HepG2 (cell line): ENCODE results near the gene LMF2. TPM values are rescaled to one million over a fixed set of nuclear protein-coding genes. Genes with fewer than 3 reads are reported as not detected.
A peak's percentile ranks its signal among the peaks of the same experiment; 100 is the strongest.

Experiments used
- EEA1 ChIP-seq: sonication (generic); formaldehyde crosslinking; IDR thresholded peaks from 2 replicates; pipeline ENCODE4 v1.5.1; 2020; ENCODE audit warnings: mild to moderate bottlenecking, missing genetic modification reagents, borderline replicate concordance
- EED ChIP-seq: sonication (generic); formaldehyde crosslinking; IDR thresholded peaks from 2 replicates; pipeline ENCODE4 v1.5.0; 2020; ENCODE audit warnings: mild to moderate bottlenecking, missing genetic modification reagents
- FOXK1 ChIP-seq: sonication (generic); formaldehyde crosslinking; IDR thresholded peaks from 2 replicates; pipeline ENCODE4 v1.4.0; 2020; ENCODE audit warnings: low read depth, missing genetic modification reagents, borderline replicate concordance
- HDAC2 ChIP-seq: sonication (generic); formaldehyde crosslinking; IDR thresholded peaks from 2 replicates; pipeline ENCODE4 v1.4.0; 2020; ENCODE audit warnings: missing genetic modification reagents
- HIVEP1 ChIP-seq: sonication (generic); formaldehyde crosslinking; IDR thresholded peaks from 2 replicates; pipeline ENCODE4 v1.4.0; 2020; ENCODE audit warnings: mild to moderate bottlenecking, missing genetic modification reagents
- JUNB ChIP-seq: sonication (generic); formaldehyde crosslinking; IDR thresholded peaks from 2 replicates; pipeline ENCODE4 v1.8.0; 2022; ENCODE audit warnings: missing genetic modification reagents, mild to moderate bottlenecking, borderline replicate concordance
- JUND ChIP-seq: sonication (generic); formaldehyde crosslinking; IDR thresholded peaks from 2 replicates; pipeline ENCODE4 v1.8.0; 2022; ENCODE audit warnings: mild to moderate bottlenecking, missing genetic modification reagents
- NCOR1 ChIP-seq: fragments of 200-600 bp; sonication (generic); IDR thresholded peaks from 2 replicates; pipeline ENCODE4 v1.7.0; 2017; ENCODE audit warnings: antibody characterized with exemption, low read length, borderline replicate concordance
- ZMYM2 ChIP-seq: sonication (generic); formaldehyde crosslinking; IDR thresholded peaks from 2 replicates; pipeline ENCODE4 v1.8.0; 2022; ENCODE audit warnings: mild to moderate bottlenecking, missing genetic modification reagents
- ZNF564 ChIP-seq: sonication (generic); formaldehyde crosslinking; IDR thresholded peaks from 2 replicates; pipeline ENCODE4 v1.8.1; 2023; ENCODE audit warnings: mild to moderate bottlenecking, missing genetic modification reagents
- polyA plus RNA-seq, 8 experiments: library from polyadenylated mRNA; depleted of rRNA in 3 of 8; stranded (reverse) in 7 of 8; unstranded in 1 of 8; fragments of >200 nt; fragmentation: Illumina TruSeq in 4 of 8; extraction: Trizol in 4 of 8; gene quantifications; 2 replicates each; pipeline versions ENCODE4 v1.2.1 to v1.2.3, GENCODE V29; 2011 to 2016; ENCODE audit warnings: low read depth in 4 of 8, missing spikeins in 1 of 8, mixed read lengths in 1 of 8; ENCODE audit not compliant: insufficient read depth in 1 of 8
- total RNA-seq, 5 experiments: library from RNA; depleted of rRNA; stranded (reverse); fragments of >200 nt; fragmentation: Illumina TruSeq; extraction: Trizol; gene quantifications; 2 replicates each; pipeline ENCODE4 v1.2.3, GENCODE V29; 2016; ENCODE audit warnings: low read depth in 1 of 5
- TF ChIP-seq, protein P1 (sequence below): conservative IDR thresholded peaks from 2 replicates; pipeline ENCODE4 v1.6.1; 2018; ENCODE audit warnings: missing genetic modification reagents
- TF ChIP-seq, protein P2 (sequence below): sonication (generic); formaldehyde crosslinking; IDR thresholded peaks from 2 replicates; pipeline ENCODE4 v1.4.0; 2020; ENCODE audit warnings: missing genetic modification reagents
- TF ChIP-seq, protein P3 (sequence below): sonication (generic); formaldehyde crosslinking; conservative IDR thresholded peaks from 2 replicates; pipeline ENCODE4 v1.4.0; 2020; ENCODE audit warnings: missing genetic modification reagents
- TF ChIP-seq, protein P4 (sequence below): sonication (generic); formaldehyde crosslinking; IDR thresholded peaks from 2 replicates; pipeline ENCODE4 v1.4.0; 2020; ENCODE audit warnings: missing genetic modification reagents

LMF2 gene
- total and polyA plus RNA-seq, 2 of the 13 experiments (the other 11 are each of a cell fraction or from before 2014, with no cell fraction given) = 23.3 to 30.6 TPM

DNA sequence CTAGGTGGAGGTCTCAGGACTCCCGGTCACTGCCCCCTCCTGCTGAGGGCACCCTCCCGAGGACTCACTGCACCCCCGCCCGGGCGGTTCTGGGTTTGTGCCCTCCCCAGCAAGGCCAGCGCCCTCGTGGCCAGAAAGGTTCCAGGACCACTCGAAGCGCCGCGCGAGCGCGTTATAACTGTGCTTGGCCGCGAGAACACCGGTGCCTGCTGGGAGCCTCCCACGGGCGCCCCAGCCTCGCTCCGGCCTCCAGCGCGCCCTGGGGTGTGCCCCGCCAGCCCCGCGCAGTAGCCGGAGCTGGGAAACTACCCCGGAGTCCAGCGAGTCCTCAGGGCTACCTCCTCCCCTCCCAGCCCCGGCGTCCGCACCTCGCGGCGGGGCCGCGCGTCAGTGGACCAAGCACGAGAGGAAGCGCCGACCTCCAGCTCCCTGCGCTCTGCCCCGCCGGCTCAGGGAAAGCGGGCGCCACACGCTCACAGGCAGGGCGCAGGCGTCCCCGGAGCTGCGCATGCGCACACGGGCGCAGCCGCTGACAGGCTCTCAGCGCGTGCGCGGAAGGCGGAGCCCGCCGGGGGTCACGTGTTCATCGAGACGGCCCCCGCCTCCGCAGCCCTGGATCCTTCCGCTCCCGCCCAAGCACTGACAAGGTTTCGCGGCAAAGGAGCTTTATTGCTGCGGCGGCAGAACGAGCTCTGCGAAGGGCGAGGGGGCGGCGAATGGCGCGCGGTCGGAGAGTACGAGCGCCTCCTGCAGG lies 17.8 kb upstream of the LMF2 start, which contains the start of gene SCO2 (continued):
- TF ChIP-seq, protein P1, sequence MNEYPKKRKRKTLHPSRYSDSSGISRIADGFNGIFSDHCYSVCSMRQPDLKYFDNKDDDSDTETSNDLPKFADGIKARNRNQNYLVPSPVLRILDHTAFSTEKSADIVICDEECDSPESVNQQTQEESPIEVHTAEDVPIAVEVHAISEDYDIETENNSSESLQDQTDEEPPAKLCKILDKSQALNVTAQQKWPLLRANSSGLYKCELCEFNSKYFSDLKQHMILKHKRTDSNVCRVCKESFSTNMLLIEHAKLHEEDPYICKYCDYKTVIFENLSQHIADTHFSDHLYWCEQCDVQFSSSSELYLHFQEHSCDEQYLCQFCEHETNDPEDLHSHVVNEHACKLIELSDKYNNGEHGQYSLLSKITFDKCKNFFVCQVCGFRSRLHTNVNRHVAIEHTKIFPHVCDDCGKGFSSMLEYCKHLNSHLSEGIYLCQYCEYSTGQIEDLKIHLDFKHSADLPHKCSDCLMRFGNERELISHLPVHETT (CRISPR knock-in tag) = peak; percentile 80
- TF ChIP-seq ZMYM2 (CRISPR knock-in tag) = no peak
- no peak for TF ChIP-seq JUNB
- TF ChIP-seq, protein P2, sequence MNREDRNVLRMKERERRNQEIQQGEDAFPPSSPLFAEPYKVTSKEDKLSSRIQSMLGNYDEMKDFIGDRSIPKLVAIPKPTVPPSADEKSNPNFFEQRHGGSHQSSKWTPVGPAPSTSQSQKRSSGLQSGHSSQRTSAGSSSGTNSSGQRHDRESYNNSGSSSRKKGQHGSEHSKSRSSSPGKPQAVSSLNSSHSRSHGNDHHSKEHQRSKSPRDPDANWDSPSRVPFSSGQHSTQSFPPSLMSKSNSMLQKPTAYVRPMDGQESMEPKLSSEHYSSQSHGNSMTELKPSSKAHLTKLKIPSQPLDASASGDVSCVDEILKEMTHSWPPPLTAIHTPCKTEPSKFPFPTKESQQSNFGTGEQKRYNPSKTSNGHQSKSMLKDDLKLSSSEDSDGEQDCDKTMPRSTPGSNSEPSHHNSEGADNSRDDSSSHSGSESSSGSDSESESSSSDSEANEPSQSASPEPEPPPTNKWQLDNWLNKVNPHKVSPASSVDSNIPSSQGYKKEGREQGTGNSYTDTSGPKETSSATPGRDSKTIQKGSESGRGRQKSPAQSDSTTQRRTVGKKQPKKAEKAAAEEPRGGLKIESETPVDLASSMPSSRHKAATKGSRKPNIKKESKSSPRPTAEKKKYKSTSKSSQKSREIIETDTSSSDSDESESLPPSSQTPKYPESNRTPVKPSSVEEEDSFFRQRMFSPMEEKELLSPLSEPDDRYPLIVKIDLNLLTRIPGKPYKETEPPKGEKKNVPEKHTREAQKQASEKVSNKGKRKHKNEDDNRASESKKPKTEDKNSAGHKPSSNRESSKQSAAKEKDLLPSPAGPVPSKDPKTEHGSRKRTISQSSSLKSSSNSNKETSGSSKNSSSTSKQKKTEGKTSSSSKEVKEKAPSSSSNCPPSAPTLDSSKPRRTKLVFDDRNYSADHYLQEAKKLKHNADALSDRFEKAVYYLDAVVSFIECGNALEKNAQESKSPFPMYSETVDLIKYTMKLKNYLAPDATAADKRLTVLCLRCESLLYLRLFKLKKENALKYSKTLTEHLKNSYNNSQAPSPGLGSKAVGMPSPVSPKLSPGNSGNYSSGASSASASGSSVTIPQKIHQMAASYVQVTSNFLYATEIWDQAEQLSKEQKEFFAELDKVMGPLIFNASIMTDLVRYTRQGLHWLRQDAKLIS = 0 out of 2 replicates have a peak, but pooled peaks have one; percentile 9
- TF ChIP-seq EEA1 (CRISPR knock-in tag) = 0 out of 2 replicates have a peak, but pooled peaks have one; percentile 49
- TF ChIP-seq EED = peak; percentile 83
- no peak for TF ChIP-seq JUND (CRISPR knock-in tag)
- peak; percentile 38 for TF ChIP-seq FOXK1 (CRISPR knock-in tag)
- TF ChIP-seq, protein P3, sequence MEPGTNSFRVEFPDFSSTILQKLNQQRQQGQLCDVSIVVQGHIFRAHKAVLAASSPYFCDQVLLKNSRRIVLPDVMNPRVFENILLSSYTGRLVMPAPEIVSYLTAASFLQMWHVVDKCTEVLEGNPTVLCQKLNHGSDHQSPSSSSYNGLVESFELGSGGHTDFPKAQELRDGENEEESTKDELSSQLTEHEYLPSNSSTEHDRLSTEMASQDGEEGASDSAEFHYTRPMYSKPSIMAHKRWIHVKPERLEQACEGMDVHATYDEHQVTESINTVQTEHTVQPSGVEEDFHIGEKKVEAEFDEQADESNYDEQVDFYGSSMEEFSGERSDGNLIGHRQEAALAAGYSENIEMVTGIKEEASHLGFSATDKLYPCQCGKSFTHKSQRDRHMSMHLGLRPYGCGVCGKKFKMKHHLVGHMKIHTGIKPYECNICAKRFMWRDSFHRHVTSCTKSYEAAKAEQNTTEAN (CRISPR knock-in tag) = no peak; the same call in 1 of the 2 replicates
- peak; percentile 20; the same call in 1 of the 2 replicates for TF ChIP-seq HDAC2
- peak; percentile 65; the same call in 1 of the 2 replicates for TF ChIP-seq NCOR1
- peak; percentile 73; the same call in 1 of the 2 replicates for TF ChIP-seq ZNF564
- peak; percentile 87 for TF ChIP-seq HIVEP1 (CRISPR knock-in tag)
- TF ChIP-seq, protein P4, sequence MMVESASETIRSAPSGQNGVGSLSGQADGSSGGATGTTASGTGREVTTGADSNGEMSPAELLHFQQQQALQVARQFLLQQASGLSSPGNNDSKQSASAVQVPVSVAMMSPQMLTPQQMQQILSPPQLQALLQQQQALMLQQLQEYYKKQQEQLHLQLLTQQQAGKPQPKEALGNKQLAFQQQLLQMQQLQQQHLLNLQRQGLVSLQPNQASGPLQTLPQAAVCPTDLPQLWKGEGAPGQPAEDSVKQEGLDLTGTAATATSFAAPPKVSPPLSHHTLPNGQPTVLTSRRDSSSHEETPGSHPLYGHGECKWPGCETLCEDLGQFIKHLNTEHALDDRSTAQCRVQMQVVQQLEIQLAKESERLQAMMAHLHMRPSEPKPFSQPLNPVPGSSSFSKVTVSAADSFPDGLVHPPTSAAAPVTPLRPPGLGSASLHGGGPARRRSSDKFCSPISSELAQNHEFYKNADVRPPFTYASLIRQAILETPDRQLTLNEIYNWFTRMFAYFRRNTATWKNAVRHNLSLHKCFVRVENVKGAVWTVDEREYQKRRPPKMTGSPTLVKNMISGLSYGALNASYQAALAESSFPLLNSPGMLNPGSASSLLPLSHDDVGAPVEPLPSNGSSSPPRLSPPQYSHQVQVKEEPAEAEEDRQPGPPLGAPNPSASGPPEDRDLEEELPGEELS (CRISPR knock-in tag) = 0 out of 2 replicates have a peak, but pooled peaks have one; percentile 11
